HFF-Myc (cell line): ENCODE data around the gene OCRL.

Source experiments
- DNase-seq: peaks from one replicate; pipeline ENCODE4 v3.0.0-alpha.2; 2011; ENCODE audit warnings: low read depth; ENCODE audit errors: extremely low read depth
- H3K4me3 ChIP-seq: replicated peaks from 2 replicates; pipeline ENCODE4 v1.5.1; 2011; ENCODE audit warnings: low read depth, mild to moderate bottlenecking, control low read depth, low read length
- CTCF ChIP-seq: IDR thresholded peaks from 2 replicates; pipeline ENCODE4 v1.5.1; 2012; ENCODE audit warnings: mild to moderate bottlenecking, low read depth, low read length, control low read depth; ENCODE audit errors: missing control alignments

The OCRL gene

GRCh38 chrX:129530410-129530809 lies 9.6 kb upstream of the OCRL start:
- DNase-seq, result no peak
- H3K4me3 ChIP-seq, result no peak overlapping the region
- TF ChIP-seq CTCF, result no peak

GRCh38 chrX:129531132-129531531 lies 8.9 kb upstream of the OCRL start:
- TF ChIP-seq CTCF, result no peak
- H3K4me3 ChIP-seq, result no peak overlapping the region
- DNase-seq, result no peak

GRCh38 chrX:129534816-129535578 lies 5.1 kb upstream of the OCRL start:
- no peak for TF ChIP-seq CTCF
- DNase-seq, result no peak
- H3K4me3 ChIP-seq, result no peak overlapping the region

GRCh38 chrX:129540722-129541184 lies 694 bp downstream of the OCRL start:
- no peak for DNase-seq
- TF ChIP-seq CTCF, result no peak
- H3K4me3 ChIP-seq, result peak overlapping the region; percentile 60

- no peak overlapping the region for H3K4me3 ChIP-seq
- TF ChIP-seq CTCF, result no peak
- DNase-seq, result no peak
Measured at GRCh38 chrX:129544780-129545179, 4.7 kb downstream of the OCRL start.

- no peak for DNase-seq
- H3K4me3 ChIP-seq, result no peak overlapping the region
- TF ChIP-seq CTCF, result no peak
Measured at GRCh38 chrX:129545408-129545807, 5.3 kb downstream of the OCRL start.

GRCh38 chrX:129549124-129549523 lies 9.1 kb downstream of the OCRL start:
- DNase-seq, result no peak
- no peak overlapping the region for H3K4me3 ChIP-seq
- TF ChIP-seq CTCF, result no peak
